ENCODE data around the gene SLC38A11. TPM values are rescaled to one million over a fixed set of nuclear protein-coding genes. Genes with fewer than 3 reads are reported as not detected.
"Not testable (repeated sequence)": the region's sequence is repeated elsewhere in the genome, so short reads cannot be mapped to it uniquely, and the experiment has no call there.

Gene SLC38A11
- polyA plus RNA-seq = 15.4 TPM
- long read RNA-seq, donor 1, partial matches to known transcripts = 0 of 1 reads
- long read RNA-seq, donor 1, other reads (novel, unspliced or antisense) = 0 of 1 reads
- long read RNA-seq, donor 2, partial matches to known transcripts = 0 of 1 reads
- long read RNA-seq, donor 2, other reads (novel, unspliced or antisense) = 0 of 1 reads
- long read RNA-seq, donor 3 = 0 reads
- long read RNA-seq, donor 4 = 0 reads
- long read RNA-seq, donor 5, partial matches to known transcripts = 0 of 3 reads
- long read RNA-seq, donor 5, other reads (novel, unspliced or antisense) = 0 of 3 reads
- long read RNA-seq, donor 6 = 0 reads
- long read RNA-seq, donor 7 = 0 reads
- long read RNA-seq, donor 8 = 0 reads
- long read RNA-seq, donor 9, partial matches to known transcripts = 0 of 1 reads
- long read RNA-seq, donor 9, other reads (novel, unspliced or antisense) = 0 of 1 reads
- long read RNA-seq, donor 10 = 0 reads
- long read RNA-seq, donor 11 = 0 reads

- Histone ChIP-seq H3K27me3 (ENCODE audit: control insufficient read depth, insufficient read depth, low read length) (no peaks in the 10 kb centered on the region), H3K27ac (ENCODE audit: low read length) (no peak within 1 kb of the TSS), H3K9me3 (ENCODE audit: control insufficient read depth, low read depth, low read length) (no peaks in the 10 kb centered on the region), H3K4me3 (ENCODE audit: low read length) (peak within 1 kb of the TSS; percentile 38), H3K36me3 (ENCODE audit: control insufficient read depth, insufficient read depth, low read length) (no peaks in the 10 kb centered on the region), H3K4me1 (ENCODE audit: control insufficient read depth, insufficient read depth, low read length) (peaks cover 4% of the 10 kb centered on the region)
- no CpG with 5 or more reads among the region's 34 CpGs for WGBS (ENCODE audit: insufficient coverage, low lambda C conversion rate)
- peak in 1 of 2 donors; percentile 55 for DNase-seq
These were observed at the start of gene SLC38A11 for GRCh38 chr2:164954954-164955701. SLC38A11 (minus strand) TSS chr2:164955525; CDS start chr2:164955247, 278 bp downstream.

- Histone ChIP-seq H3K4me3 (ENCODE audit: low read length) (no peak overlapping the region), H3K27ac (ENCODE audit: low read length) (no peak overlapping the region)
- 100% methylated on average over 2 of the region's 24 CpGs for WGBS (ENCODE audit: insufficient coverage, low lambda C conversion rate)
These were observed 48.3 kb upstream of the SLC38A11 start for GRCh38 chr2:165003443-165004130.

GRCh38 chr2:165002638-165003037 is 47.3 kb upstream of the SLC38A11 start:
- Histone ChIP-seq H3K4me1 (ENCODE audit: control insufficient read depth, insufficient read depth, low read length) (no peaks in the 10 kb centered on the region), H3K27me3 (ENCODE audit: control insufficient read depth, insufficient read depth, low read length) (no peaks in the 10 kb centered on the region), H3K27ac (ENCODE audit: low read length) (no peak overlapping the region), H3K4me3 (ENCODE audit: low read length) (no peak overlapping the region), H3K9me3 (ENCODE audit: control insufficient read depth, low read depth, low read length) (no peaks in the 10 kb centered on the region), H3K36me3 (ENCODE audit: control insufficient read depth, insufficient read depth, low read length) (no peaks in the 10 kb centered on the region)
- 100% methylated on average over 1 of the region's 1 CpG for WGBS (ENCODE audit: insufficient coverage, low lambda C conversion rate)
- DNase-seq = no peak

More at GRCh38 chr2:165003443-165004130, 48.3 kb upstream of the SLC38A11 start:
- H3K9me3 ChIP-seq (ENCODE audit: control insufficient read depth, low read depth, low read length) = no peaks in the 10 kb centered on the region
- no peak for DNase-seq
- H3K4me1 ChIP-seq (ENCODE audit: control insufficient read depth, insufficient read depth, low read length) = no peaks in the 10 kb centered on the region
- H3K36me3 ChIP-seq (ENCODE audit: control insufficient read depth, insufficient read depth, low read length) = no peaks in the 10 kb centered on the region
- H3K27me3 ChIP-seq (ENCODE audit: control insufficient read depth, insufficient read depth, low read length) = no peaks in the 10 kb centered on the region

DNA sequence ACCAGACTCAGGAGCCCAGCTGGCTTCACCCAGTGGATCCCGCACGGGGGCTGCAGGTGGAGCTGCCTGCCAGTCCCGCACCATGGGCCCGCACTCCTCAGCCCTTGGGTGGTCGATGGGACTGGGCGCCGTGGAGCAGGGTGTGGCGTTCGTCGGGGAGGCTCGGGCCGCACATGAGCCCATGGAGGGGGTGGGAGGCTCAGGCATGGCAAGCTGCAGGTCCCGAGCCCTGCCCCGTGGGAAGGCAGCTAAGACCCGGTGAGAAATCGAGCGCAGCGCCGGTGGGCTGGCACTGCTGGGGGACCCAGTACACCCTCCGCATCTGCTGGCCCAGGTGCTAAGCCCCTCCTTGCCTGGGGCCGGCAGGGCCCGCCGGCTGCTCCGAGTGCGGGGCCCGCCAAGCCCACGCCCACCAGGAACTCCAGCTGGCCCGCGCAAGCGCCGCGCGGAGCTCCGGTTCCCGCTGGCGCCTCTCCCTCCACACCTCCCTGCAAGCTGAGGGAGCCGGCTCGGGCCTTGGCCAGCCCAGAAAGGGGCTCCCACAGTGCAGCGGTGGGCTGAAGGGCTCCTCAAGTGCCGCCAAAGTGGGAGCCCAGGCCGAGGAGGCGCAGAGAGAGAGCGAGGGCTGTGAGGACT is 39.5 kb upstream of the SLC38A11 start:
- not testable (repeated sequence) for H3K27me3 ChIP-seq (ENCODE audit: control insufficient read depth, insufficient read depth, low read length); H3K27ac ChIP-seq (ENCODE audit: low read length); H3K4me3 ChIP-seq (ENCODE audit: low read length); H3K9me3 ChIP-seq (ENCODE audit: control insufficient read depth, low read depth, low read length); H3K36me3 ChIP-seq (ENCODE audit: control insufficient read depth, insufficient read depth, low read length); DNase-seq; H3K4me1 ChIP-seq (ENCODE audit: control insufficient read depth, insufficient read depth, low read length)
- WGBS (ENCODE audit: insufficient coverage, low lambda C conversion rate) = no CpG with 5 or more reads among the region's 43 CpGs

DNA sequence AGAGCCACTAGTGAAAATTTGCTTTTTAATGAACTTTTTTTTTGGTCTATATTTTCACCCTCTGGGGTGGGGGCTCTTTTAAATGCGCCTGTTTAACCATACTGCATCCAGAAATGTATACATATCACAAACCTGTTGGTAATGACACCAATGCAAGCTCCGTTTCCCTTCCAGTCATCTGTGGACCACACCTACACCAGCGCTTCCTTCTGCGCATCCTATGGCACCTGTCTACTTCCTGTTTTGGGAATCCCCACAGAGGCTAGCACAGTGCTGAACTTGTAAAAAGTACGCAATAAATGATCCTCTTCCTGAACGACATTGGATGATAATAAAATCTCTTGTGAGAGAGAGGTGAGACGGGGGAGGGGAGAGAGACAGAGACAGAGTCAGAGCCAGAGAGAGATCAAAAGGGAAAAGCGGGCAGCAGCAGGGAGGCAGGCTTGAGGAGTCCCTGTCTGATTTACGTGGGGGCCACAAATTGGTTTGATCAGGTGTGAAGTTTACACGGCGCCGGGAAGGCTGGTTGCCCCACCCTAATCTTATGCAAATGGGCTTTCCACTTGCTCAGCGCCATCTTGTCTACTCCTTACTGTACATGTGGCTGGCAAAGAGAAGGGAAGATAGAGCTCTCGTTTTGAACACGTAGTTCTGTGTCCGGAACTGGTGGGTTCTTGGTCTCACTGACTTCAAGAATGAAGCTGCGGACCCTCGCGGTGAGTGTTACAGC is 38.1 kb upstream of the SLC38A11 start:
- Histone ChIP-seq H3K27ac (ENCODE audit: low read length) (no peak overlapping the region), H3K27me3 (ENCODE audit: control insufficient read depth, insufficient read depth, low read length) (no peaks in the 10 kb centered on the region), H3K4me3 (ENCODE audit: low read length) (no peak overlapping the region), H3K36me3 (ENCODE audit: control insufficient read depth, insufficient read depth, low read length) (no peaks in the 10 kb centered on the region), H3K9me3 (ENCODE audit: control insufficient read depth, low read depth, low read length) (no peaks in the 10 kb centered on the region), H3K4me1 (ENCODE audit: control insufficient read depth, insufficient read depth, low read length) (no peaks in the 10 kb centered on the region)
- DNase-seq = no peak
- WGBS (ENCODE audit: insufficient coverage, low lambda C conversion rate) = 82% methylated on average over 3 of the region's 19 CpGs

DNA sequence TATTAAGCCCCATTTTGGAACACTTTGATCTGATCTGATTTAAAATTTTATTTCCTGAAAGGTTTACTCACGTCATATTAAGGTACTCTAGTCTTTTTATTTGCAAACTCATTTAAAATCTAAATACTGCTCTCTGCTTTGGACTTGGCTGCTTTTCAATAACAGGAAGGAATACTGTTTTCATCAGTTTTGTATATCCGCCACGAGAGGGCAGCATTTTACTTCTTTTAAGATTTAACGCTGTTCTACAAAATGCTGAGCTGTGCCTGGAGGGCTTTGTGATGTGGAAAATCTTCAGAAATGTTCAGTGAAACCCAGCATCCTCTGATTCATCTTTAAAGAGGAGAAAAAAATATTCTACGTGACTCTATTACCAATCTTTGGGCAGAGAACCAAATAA is 37.5 kb upstream of the SLC38A11 start:
- no peaks in the 10 kb centered on the region for H3K27me3 ChIP-seq (ENCODE audit: control insufficient read depth, insufficient read depth, low read length)
- peak; percentile 41 to 44 for DNase-seq
- no peak overlapping the region for H3K4me3 ChIP-seq (ENCODE audit: low read length)
- 57% methylated on average over 1 of the region's 5 CpGs for WGBS (ENCODE audit: insufficient coverage, low lambda C conversion rate)
- no peak overlapping the region for H3K27ac ChIP-seq (ENCODE audit: low read length)
- H3K36me3 ChIP-seq (ENCODE audit: control insufficient read depth, insufficient read depth, low read length) = no peaks in the 10 kb centered on the region
- no peaks in the 10 kb centered on the region for H3K9me3 ChIP-seq (ENCODE audit: control insufficient read depth, low read depth, low read length)
- H3K4me1 ChIP-seq (ENCODE audit: control insufficient read depth, insufficient read depth, low read length) = no peaks in the 10 kb centered on the region

GRCh38 chr2:164992093-164992454 is 36.7 kb upstream of the SLC38A11 start:
- H3K27me3 ChIP-seq (ENCODE audit: control insufficient read depth, insufficient read depth, low read length); H3K4me1 ChIP-seq (ENCODE audit: control insufficient read depth, insufficient read depth, low read length); H3K27ac ChIP-seq (ENCODE audit: low read length); H3K4me3 ChIP-seq (ENCODE audit: low read length); H3K9me3 ChIP-seq (ENCODE audit: control insufficient read depth, low read depth, low read length); H3K36me3 ChIP-seq (ENCODE audit: control insufficient read depth, insufficient read depth, low read length); DNase-seq: not testable (repeated sequence)

GRCh38 chr2:164991361-164992092 is 36.2 kb upstream of the SLC38A11 start:
- not testable (repeated sequence) for H3K27me3 ChIP-seq (ENCODE audit: control insufficient read depth, insufficient read depth, low read length); H3K4me3 ChIP-seq (ENCODE audit: low read length); H3K4me1 ChIP-seq (ENCODE audit: control insufficient read depth, insufficient read depth, low read length); H3K36me3 ChIP-seq (ENCODE audit: control insufficient read depth, insufficient read depth, low read length); H3K27ac ChIP-seq (ENCODE audit: low read length); H3K9me3 ChIP-seq (ENCODE audit: control insufficient read depth, low read depth, low read length); DNase-seq

- not testable (repeated sequence) for H3K4me3 ChIP-seq (ENCODE audit: low read length); H3K36me3 ChIP-seq (ENCODE audit: control insufficient read depth, insufficient read depth, low read length); H3K4me1 ChIP-seq (ENCODE audit: control insufficient read depth, insufficient read depth, low read length); H3K27me3 ChIP-seq (ENCODE audit: control insufficient read depth, insufficient read depth, low read length); H3K9me3 ChIP-seq (ENCODE audit: control insufficient read depth, low read depth, low read length); DNase-seq; H3K27ac ChIP-seq (ENCODE audit: low read length)
These were observed 35.6 kb upstream of the SLC38A11 start for GRCh38 chr2:164990953-164991352.
